HepG2 (cell line): Measurements from ENCODE around the gene SP6. TPM values are rescaled to one million over a fixed set of nuclear protein-coding genes. Genes with fewer than 3 reads are reported as not detected.

Experiments
- ATRX ChIP-seq: sonication (generic); formaldehyde crosslinking; IDR thresholded peaks from 2 replicates; pipeline ENCODE4 v1.4.0; 2020; ENCODE audit warnings: missing genetic modification reagents, borderline replicate concordance
- FOXM1 ChIP-seq: sonication (generic); formaldehyde crosslinking; IDR thresholded peaks from 2 replicates; pipeline ENCODE4 v1.5.0; 2020; ENCODE audit warnings: missing genetic modification reagents
- GLI4 ChIP-seq: sonication (generic); formaldehyde crosslinking; IDR thresholded peaks from 2 replicates; pipeline ENCODE4 v1.5.1; 2020; ENCODE audit warnings: missing genetic modification reagents, mild to moderate bottlenecking, moderate library complexity, borderline replicate concordance
- HOXA7 ChIP-seq: sonication (generic); formaldehyde crosslinking; IDR thresholded peaks from 2 replicates; pipeline ENCODE4 v1.8.1; 2022; ENCODE audit warnings: mild to moderate bottlenecking, missing genetic modification reagents, moderate library complexity
- KAT7 ChIP-seq: IDR thresholded peaks from 2 replicates; pipeline ENCODE4 v1.6.1; 2018; ENCODE audit warnings: borderline replicate concordance, missing compliant biosample characterization
- NAIF1 ChIP-seq: sonication (generic); formaldehyde crosslinking; IDR thresholded peaks from 2 replicates; pipeline ENCODE4 v1.5.0; 2020; ENCODE audit warnings: mild to moderate bottlenecking, missing genetic modification reagents, borderline replicate concordance
- REL ChIP-seq: sonication (generic); formaldehyde crosslinking; conservative IDR thresholded peaks from 2 replicates; pipeline ENCODE4 v1.8.0; 2022; ENCODE audit warnings: mild to moderate bottlenecking, missing genetic modification reagents, moderate library complexity
- SCMH1 ChIP-seq: sonication (generic); formaldehyde crosslinking; IDR thresholded peaks from 2 replicates; pipeline ENCODE4 v1.9.0; 2021; ENCODE audit warnings: missing genetic modification reagents, mild to moderate bottlenecking, borderline replicate concordance
- TMF1 ChIP-seq: sonication (generic); formaldehyde crosslinking; IDR thresholded peaks from 2 replicates; pipeline ENCODE4 v1.8.1; 2022; ENCODE audit warnings: low read depth, missing genetic modification reagents
- ZNF331 ChIP-seq: sonication (generic); formaldehyde crosslinking; IDR thresholded peaks from 2 replicates; pipeline ENCODE4 v1.4.0; 2020; ENCODE audit warnings: missing genetic modification reagents
- ZSCAN21 ChIP-seq: sonication (generic); formaldehyde crosslinking; IDR thresholded peaks from 2 replicates; pipeline ENCODE4 v1.8.0; 2022; ENCODE audit warnings: mild to moderate bottlenecking, missing genetic modification reagents, moderate library complexity, borderline replicate concordance
- polyA plus RNA-seq, 8 experiments: library from polyadenylated mRNA; depleted of rRNA in 3 of 8; stranded (reverse) in 7 of 8; unstranded in 1 of 8; fragments of >200 nt; fragmentation: Illumina TruSeq in 4 of 8; extraction: Trizol in 4 of 8; gene quantifications; 2 replicates each; pipeline versions ENCODE4 v1.2.1 to v1.2.3, GENCODE V29; 2011 to 2016; ENCODE audit warnings: low read depth in 4 of 8, missing spikeins in 1 of 8, mixed read lengths in 1 of 8; ENCODE audit not compliant: insufficient read depth in 1 of 8
- total RNA-seq, 5 experiments: library from RNA; depleted of rRNA; stranded (reverse); fragments of >200 nt; fragmentation: Illumina TruSeq; extraction: Trizol; gene quantifications; 2 replicates each; pipeline ENCODE4 v1.2.3, GENCODE V29; 2016; ENCODE audit warnings: low read depth in 1 of 5
- TF ChIP-seq, protein P1 (sequence below): sonication (generic); formaldehyde crosslinking; IDR thresholded peaks from 2 replicates; pipeline ENCODE4 v1.4.0; 2020; ENCODE audit warnings: missing genetic modification reagents
- TF ChIP-seq, protein P2 (sequence below): sonication (generic); formaldehyde crosslinking; IDR thresholded peaks from 2 replicates; pipeline ENCODE4 v1.4.0; 2020; ENCODE audit warnings: mild to moderate bottlenecking, missing genetic modification reagents
- TF ChIP-seq, protein P3 (sequence below): sonication (generic); formaldehyde crosslinking; IDR thresholded peaks from 2 replicates; pipeline ENCODE4 v1.9.0; 2022; ENCODE audit warnings: low read depth, missing genetic modification reagents
- TF ChIP-seq, protein P4 (sequence below): sonication (generic); formaldehyde crosslinking; IDR thresholded peaks from 2 replicates; pipeline ENCODE4 v1.8.1; 2023; ENCODE audit warnings: mild to moderate bottlenecking, missing genetic modification reagents
- TF ChIP-seq, protein P5 (sequence below): sonication (generic); formaldehyde crosslinking; IDR thresholded peaks from 2 replicates; pipeline ENCODE4 v1.5.0; 2020; ENCODE audit warnings: missing genetic modification reagents, mild to moderate bottlenecking, borderline replicate concordance

Gene SP6
- total and polyA plus RNA-seq, 2 of the 13 experiments (the other 11 are each of a cell fraction or from before 2014, with no cell fraction given) = 0.07 TPM

DNA sequence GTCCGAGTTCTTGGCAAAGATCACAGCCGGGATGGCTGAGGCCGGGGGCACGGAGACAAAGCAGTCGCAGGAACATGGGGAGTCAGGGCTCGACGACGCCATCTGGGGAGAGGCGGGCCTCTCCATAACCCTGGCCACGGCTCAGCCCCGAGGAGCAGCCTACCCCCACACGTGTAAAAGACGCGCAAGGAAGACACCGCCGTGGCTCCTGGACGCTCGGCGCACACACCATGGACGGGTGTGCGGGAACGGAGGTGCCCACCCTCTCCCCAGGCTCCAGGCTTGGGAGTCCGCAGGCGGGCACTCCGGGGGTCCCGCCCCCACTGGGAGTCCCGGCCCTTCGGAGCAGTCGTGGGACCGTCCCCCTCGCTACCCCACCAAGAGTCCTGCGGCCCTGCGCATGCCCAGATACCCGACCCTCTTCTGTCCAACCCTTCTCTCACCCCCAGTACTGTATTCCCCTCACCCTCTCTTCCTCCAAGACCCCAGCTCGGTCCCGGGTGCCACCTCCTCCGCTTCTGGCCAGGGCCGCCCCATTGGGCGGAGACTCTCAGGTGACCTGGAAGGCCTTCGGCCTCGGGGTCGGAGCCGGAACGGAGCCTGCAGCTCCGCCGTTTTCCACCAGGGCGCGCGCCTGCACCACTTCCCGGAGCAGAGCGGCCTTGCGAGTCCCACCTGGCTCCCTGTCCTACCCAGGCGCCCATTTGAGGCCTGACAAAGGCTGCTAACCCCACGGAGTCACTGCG is 10.0 kb downstream of the SP6 start, which contains the start of gene SCRN2 (continued):
- TF ChIP-seq REL (no peak), NAIF1 (CRISPR knock-in tag) (peak; percentile 15; the same call in 1 of the 2 replicates), ATRX (CRISPR knock-in tag) (no peak), KAT7 (peak; percentile 83), ZNF331 (CRISPR knock-in tag) (peak; percentile 57), SCMH1 (CRISPR knock-in tag) (no peak), HOXA7 (no peak), TMF1 (CRISPR knock-in tag) (0 out of 2 replicates have a peak, but pooled peaks have one; percentile 40), GLI4 (peak; percentile 87; the same call in 1 of the 2 replicates), ZSCAN21 (CRISPR knock-in tag) (no peak), FOXM1 (CRISPR knock-in tag) (no peak)
- TF ChIP-seq, protein P1, sequence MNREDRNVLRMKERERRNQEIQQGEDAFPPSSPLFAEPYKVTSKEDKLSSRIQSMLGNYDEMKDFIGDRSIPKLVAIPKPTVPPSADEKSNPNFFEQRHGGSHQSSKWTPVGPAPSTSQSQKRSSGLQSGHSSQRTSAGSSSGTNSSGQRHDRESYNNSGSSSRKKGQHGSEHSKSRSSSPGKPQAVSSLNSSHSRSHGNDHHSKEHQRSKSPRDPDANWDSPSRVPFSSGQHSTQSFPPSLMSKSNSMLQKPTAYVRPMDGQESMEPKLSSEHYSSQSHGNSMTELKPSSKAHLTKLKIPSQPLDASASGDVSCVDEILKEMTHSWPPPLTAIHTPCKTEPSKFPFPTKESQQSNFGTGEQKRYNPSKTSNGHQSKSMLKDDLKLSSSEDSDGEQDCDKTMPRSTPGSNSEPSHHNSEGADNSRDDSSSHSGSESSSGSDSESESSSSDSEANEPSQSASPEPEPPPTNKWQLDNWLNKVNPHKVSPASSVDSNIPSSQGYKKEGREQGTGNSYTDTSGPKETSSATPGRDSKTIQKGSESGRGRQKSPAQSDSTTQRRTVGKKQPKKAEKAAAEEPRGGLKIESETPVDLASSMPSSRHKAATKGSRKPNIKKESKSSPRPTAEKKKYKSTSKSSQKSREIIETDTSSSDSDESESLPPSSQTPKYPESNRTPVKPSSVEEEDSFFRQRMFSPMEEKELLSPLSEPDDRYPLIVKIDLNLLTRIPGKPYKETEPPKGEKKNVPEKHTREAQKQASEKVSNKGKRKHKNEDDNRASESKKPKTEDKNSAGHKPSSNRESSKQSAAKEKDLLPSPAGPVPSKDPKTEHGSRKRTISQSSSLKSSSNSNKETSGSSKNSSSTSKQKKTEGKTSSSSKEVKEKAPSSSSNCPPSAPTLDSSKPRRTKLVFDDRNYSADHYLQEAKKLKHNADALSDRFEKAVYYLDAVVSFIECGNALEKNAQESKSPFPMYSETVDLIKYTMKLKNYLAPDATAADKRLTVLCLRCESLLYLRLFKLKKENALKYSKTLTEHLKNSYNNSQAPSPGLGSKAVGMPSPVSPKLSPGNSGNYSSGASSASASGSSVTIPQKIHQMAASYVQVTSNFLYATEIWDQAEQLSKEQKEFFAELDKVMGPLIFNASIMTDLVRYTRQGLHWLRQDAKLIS (CRISPR knock-in tag) = 0 out of 2 replicates have a peak, but pooled peaks have one; percentile 24
- TF ChIP-seq, protein P2, sequence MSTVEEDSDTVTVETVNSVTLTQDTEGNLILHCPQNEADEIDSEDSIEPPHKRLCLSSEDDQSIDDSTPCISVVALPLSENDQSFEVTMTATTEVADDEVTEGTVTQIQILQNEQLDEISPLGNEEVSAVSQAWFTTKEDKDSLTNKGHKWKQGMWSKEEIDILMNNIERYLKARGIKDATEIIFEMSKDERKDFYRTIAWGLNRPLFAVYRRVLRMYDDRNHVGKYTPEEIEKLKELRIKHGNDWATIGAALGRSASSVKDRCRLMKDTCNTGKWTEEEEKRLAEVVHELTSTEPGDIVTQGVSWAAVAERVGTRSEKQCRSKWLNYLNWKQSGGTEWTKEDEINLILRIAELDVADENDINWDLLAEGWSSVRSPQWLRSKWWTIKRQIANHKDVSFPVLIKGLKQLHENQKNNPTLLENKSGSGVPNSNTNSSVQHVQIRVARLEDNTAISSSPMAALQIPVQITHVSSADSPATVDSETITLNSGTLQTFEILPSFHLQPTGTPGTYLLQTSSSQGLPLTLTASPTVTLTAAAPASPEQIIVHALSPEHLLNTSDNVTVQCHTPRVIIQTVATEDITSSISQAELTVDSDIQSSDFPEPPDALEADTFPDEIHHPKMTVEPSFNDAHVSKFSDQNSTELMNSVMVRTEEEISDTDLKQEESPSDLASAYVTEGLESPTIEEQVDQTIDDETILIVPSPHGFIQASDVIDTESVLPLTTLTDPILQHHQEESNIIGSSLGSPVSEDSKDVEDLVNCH (CRISPR knock-in tag) = no peak; the same call in 1 of the 2 replicates
- TF ChIP-seq, protein P3, sequence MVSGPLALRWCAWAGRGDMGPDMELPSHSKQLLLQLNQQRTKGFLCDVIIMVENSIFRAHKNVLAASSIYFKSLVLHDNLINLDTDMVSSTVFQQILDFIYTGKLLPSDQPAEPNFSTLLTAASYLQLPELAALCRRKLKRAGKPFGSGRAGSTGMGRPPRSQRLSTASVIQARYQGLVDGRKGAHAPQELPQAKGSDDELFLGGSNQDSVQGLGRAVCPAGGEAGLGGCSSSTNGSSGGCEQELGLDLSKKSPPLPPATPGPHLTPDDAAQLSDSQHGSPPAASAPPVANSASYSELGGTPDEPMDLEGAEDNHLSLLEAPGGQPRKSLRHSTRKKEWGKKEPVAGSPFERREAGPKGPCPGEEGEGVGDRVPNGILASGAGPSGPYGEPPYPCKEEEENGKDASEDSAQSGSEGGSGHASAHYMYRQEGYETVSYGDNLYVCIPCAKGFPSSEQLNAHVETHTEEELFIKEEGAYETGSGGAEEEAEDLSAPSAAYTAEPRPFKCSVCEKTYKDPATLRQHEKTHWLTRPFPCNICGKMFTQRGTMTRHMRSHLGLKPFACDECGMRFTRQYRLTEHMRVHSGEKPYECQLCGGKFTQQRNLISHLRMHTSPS = peak; percentile 57; the same call in 1 of the 2 replicates
- TF ChIP-seq, protein P4, sequence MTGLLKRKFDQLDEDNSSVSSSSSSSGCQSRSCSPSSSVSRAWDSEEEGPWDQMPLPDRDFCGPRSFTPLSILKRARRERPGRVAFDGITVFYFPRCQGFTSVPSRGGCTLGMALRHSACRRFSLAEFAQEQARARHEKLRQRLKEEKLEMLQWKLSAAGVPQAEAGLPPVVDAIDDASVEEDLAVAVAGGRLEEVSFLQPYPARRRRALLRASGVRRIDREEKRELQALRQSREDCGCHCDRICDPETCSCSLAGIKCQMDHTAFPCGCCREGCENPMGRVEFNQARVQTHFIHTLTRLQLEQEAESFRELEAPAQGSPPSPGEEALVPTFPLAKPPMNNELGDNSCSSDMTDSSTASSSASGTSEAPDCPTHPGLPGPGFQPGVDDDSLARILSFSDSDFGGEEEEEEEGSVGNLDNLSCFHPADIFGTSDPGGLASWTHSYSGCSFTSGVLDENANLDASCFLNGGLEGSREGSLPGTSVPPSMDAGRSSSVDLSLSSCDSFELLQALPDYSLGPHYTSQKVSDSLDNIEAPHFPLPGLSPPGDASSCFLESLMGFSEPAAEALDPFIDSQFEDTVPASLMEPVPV (CRISPR knock-in tag) = peak; percentile 77; the same call in 1 of the 2 replicates
- TF ChIP-seq, protein P5, sequence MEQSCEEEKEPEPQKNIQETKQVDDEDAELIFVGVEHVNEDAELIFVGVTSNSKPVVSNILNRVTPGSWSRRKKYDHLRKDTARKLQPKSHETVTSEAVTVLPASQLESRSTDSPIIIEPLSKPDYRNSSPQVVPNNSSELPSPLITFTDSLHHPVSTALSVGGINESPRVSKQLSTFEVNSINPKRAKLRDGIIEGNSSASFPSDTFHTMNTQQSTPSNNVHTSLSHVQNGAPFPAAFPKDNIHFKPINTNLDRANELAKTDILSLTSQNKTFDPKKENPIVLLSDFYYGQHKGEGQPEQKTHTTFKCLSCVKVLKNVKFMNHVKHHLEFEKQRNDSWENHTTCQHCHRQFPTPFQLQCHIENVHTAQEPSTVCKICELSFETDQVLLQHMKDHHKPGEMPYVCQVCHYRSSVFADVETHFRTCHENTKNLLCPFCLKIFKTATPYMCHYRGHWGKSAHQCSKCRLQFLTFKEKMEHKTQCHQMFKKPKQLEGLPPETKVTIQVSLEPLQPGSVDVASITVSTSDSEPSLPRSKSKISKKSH (CRISPR knock-in tag) = no peak; the same call in 1 of the 2 replicates
